Natural killer cell treated with Interleukin-12 subunit alpha and Interleukin-12 subunit beta and Interleukin-15 and Interleukin-18, amount 100 ng/mL, for 72 hours (primary cell): ENCODE data around the gene HIPK2. TPM values are rescaled to one million over a fixed set of nuclear protein-coding genes. Genes with fewer than 3 reads are reported as not detected.

Experiments used
- ATAC-seq, 2 donors: fragments of 150-1000 bp; cut with Tn5 transposase in 1 of 2; sonication (Bioruptor Pico), chemical (Tn5 transposase) in 1 of 2; 2 replicates each; pipeline ENCODE4 v1.10.0; 2021
- DNase-seq: peaks from one replicate; pipeline ENCODE4 v3.0.0; 2022; ENCODE audit warnings: low spot score
- H3K27ac Mint-ChIP-seq, 2 donors: 1 replicate in 1 of 2; 2 replicates in 1 of 2; pipeline ENCODE4 v1.8.0; 2022; ENCODE audit warnings: mixed read lengths in 2 of 2, mild to moderate bottlenecking in 1 of 2, moderate library complexity in 1 of 2
- H3K27me3 Mint-ChIP-seq, 2 donors: 1 replicate in 1 of 2; 2 replicates in 1 of 2; pipeline ENCODE4 v1.8.0; 2022; ENCODE audit warnings: mixed read lengths in 2 of 2
- H3K36me3 Mint-ChIP-seq: one replicate; pipeline ENCODE4 v1.8.0; 2022; ENCODE audit warnings: mixed read lengths
- H3K4me1 Mint-ChIP-seq, 2 donors: 1 replicate in 1 of 2; 2 replicates in 1 of 2; pipeline ENCODE4 v1.8.0; 2022; ENCODE audit warnings: low read depth in 2 of 2, mixed read lengths in 2 of 2, mild to moderate bottlenecking in 1 of 2
- H3K4me3 Mint-ChIP-seq: one replicate; pipeline ENCODE4 v1.8.0; 2022; ENCODE audit warnings: mixed read lengths
- H3K9me3 Mint-ChIP-seq: 2 replicates; pipeline ENCODE4 v1.8.0; 2022; ENCODE audit warnings: mixed read lengths
- total RNA-seq, 2 donors: library from RNA; stranded (reverse); gene quantifications; one replicate each; pipeline ENCODE4 v1.2.3, GENCODE V29; 2022

Gene HIPK2
- total RNA-seq, 2 donors from 2014 or later: 152 to 245 TPM

- peaks cover 17% of the 10 kb centered on the region for H3K36me3 Mint-ChIP-seq
- no peak for DNase-seq
- H3K9me3 Mint-ChIP-seq: no peaks in the 10 kb centered on the region
- peaks cover 81 to 93% of the 10 kb centered on the region in 2 donors for H3K4me1 Mint-ChIP-seq
- H3K27ac Mint-ChIP-seq: peak overlapping the region in 1 of 2 donors; percentile 66
- no peaks in the 10 kb centered on the region for H3K27me3 Mint-ChIP-seq
- no peak overlapping the region for H3K4me3 Mint-ChIP-seq
- ATAC-seq: no peak
Observed at GRCh38 chr7:139753081-139753692, 24.6 kb downstream of the HIPK2 start.

- Mint-ChIP-seq H3K9me3 (no peaks in the 10 kb centered on the region), H3K27me3 (no peaks in the 10 kb centered on the region), H3K27ac (peak overlapping the region in 1 of 2 donors; percentile 11), H3K4me3 (no peak overlapping the region), H3K36me3 (peaks cover 17% of the 10 kb centered on the region), H3K4me1 (peaks cover 76 to 91% of the 10 kb centered on the region in 2 donors)
- no peak for ATAC-seq
- no peak for DNase-seq
Observed at GRCh38 chr7:139752604-139753003, 25.2 kb downstream of the HIPK2 start.

GRCh38 chr7:139752148-139752547 lies 25.6 kb downstream of the HIPK2 start:
- Mint-ChIP-seq H3K4me3 (no peak overlapping the region), H3K4me1 (peaks cover 74 to 89% of the 10 kb centered on the region in 2 donors), H3K27ac (peak overlapping the region in 1 of 2 donors; percentile 11), H3K36me3 (peaks cover 17% of the 10 kb centered on the region), H3K27me3 (no peaks in the 10 kb centered on the region), H3K9me3 (no peaks in the 10 kb centered on the region)
- ATAC-seq (peak in 1 of 2 donors; percentile 5), DNase-seq (no peak)

- DNase-seq (no peak), ATAC-seq (no peak)
- Mint-ChIP-seq H3K27me3 (no peaks in the 10 kb centered on the region), H3K9me3 (no peaks in the 10 kb centered on the region), H3K4me1 (peaks cover 78 to 92% of the 10 kb centered on the region in 2 donors), H3K27ac (peak overlapping the region in 1 of 2 donors; percentile 11), H3K36me3 (peaks cover 15% of the 10 kb centered on the region), H3K4me3 (no peak overlapping the region)
Observed at GRCh38 chr7:139750459-139751095, 27.2 kb downstream of the HIPK2 start.

- Mint-ChIP-seq H3K27ac (peak overlapping the region in 1 of 2 donors; percentile 11), H3K27me3 (no peaks in the 10 kb centered on the region), H3K36me3 (peaks cover 7% of the 10 kb centered on the region), H3K4me3 (no peak overlapping the region), H3K4me1 (peaks cover 76 to 92% of the 10 kb centered on the region in 2 donors), H3K9me3 (no peaks in the 10 kb centered on the region)
- no peak for ATAC-seq
- DNase-seq: no peak
Observed at GRCh38 chr7:139749545-139749944, 28.3 kb downstream of the HIPK2 start.

- H3K36me3 Mint-ChIP-seq: peaks cover 4% of the 10 kb centered on the region
- peak overlapping the region in 1 of 2 donors; percentile 11 for H3K27ac Mint-ChIP-seq
- no peaks in the 10 kb centered on the region for H3K27me3 Mint-ChIP-seq
Observed at GRCh38 chr7:139748941-139749340, 28.9 kb downstream of the HIPK2 start.

GRCh38 chr7:139748373-139748765 lies 29.4 kb downstream of the HIPK2 start:
- H3K36me3 Mint-ChIP-seq: peaks cover 4% of the 10 kb centered on the region
- H3K27me3 Mint-ChIP-seq: no peaks in the 10 kb centered on the region
- no peaks in the 10 kb centered on the region for H3K9me3 Mint-ChIP-seq
- peak overlapping the region in 1 of 2 donors; percentile 11 for H3K27ac Mint-ChIP-seq
- H3K4me1 Mint-ChIP-seq: peaks cover 75 to 92% of the 10 kb centered on the region in 2 donors
- DNase-seq: no peak
- no peak for ATAC-seq
- no peak overlapping the region for H3K4me3 Mint-ChIP-seq

More at GRCh38 chr7:139748941-139749340, 28.9 kb downstream of the HIPK2 start:
- no peaks in the 10 kb centered on the region for H3K9me3 Mint-ChIP-seq
- H3K4me1 Mint-ChIP-seq: peaks cover 76 to 92% of the 10 kb centered on the region in 2 donors
- ATAC-seq (no peak), DNase-seq (no peak)
- no peak overlapping the region for H3K4me3 Mint-ChIP-seq

- H3K27me3 Mint-ChIP-seq: no peaks in the 10 kb centered on the region
- ATAC-seq: no peak
- H3K4me1 Mint-ChIP-seq: peaks cover 74 to 92% of the 10 kb centered on the region in 2 donors
- H3K36me3 Mint-ChIP-seq: peaks cover 4% of the 10 kb centered on the region
- no peaks in the 10 kb centered on the region for H3K9me3 Mint-ChIP-seq
- no peak overlapping the region for H3K4me3 Mint-ChIP-seq
- H3K27ac Mint-ChIP-seq: peak overlapping the region in 1 of 2 donors; percentile 11
- DNase-seq: no peak
Observed at GRCh38 chr7:139747662-139748372, 30.0 kb downstream of the HIPK2 start.

- Mint-ChIP-seq H3K9me3 (no peaks in the 10 kb centered on the region), H3K4me1 (peaks cover 69 to 88% of the 10 kb centered on the region in 2 donors), H3K27ac (peak overlapping the region in 1 of 2 donors; percentile 35), H3K27me3 (no peaks in the 10 kb centered on the region), H3K36me3 (peaks cover 4% of the 10 kb centered on the region), H3K4me3 (no peak overlapping the region)
- no peak for DNase-seq
- no peak for ATAC-seq
Observed at GRCh38 chr7:139746652-139747051, 31.1 kb downstream of the HIPK2 start.

GRCh38 chr7:139745678-139746143 lies 32.1 kb downstream of the HIPK2 start:
- no peaks in the 10 kb centered on the region for H3K27me3 Mint-ChIP-seq
- DNase-seq (no peak), ATAC-seq (no peak)
- peaks cover 4% of the 10 kb centered on the region for H3K36me3 Mint-ChIP-seq
- H3K4me1 Mint-ChIP-seq: peaks cover 66 to 87% of the 10 kb centered on the region in 2 donors
- peak overlapping the region; percentile 35 to 41 for H3K27ac Mint-ChIP-seq
- no peak overlapping the region for H3K4me3 Mint-ChIP-seq
- H3K9me3 Mint-ChIP-seq: no peaks in the 10 kb centered on the region

GRCh38 chr7:139744768-139745677 lies 32.8 kb downstream of the HIPK2 start:
- no peak overlapping the region for H3K4me3 Mint-ChIP-seq
- peak overlapping the region; percentile 41 to 43 for H3K27ac Mint-ChIP-seq
- peaks cover 64 to 84% of the 10 kb centered on the region in 2 donors for H3K4me1 Mint-ChIP-seq
- no peaks in the 10 kb centered on the region for H3K27me3 Mint-ChIP-seq
- DNase-seq: no peak
- no peaks in the 10 kb centered on the region for H3K9me3 Mint-ChIP-seq
- H3K36me3 Mint-ChIP-seq: peaks cover 3% of the 10 kb centered on the region
- ATAC-seq: no peak

- Mint-ChIP-seq H3K9me3 (no peaks in the 10 kb centered on the region), H3K36me3 (no peaks in the 10 kb centered on the region), H3K4me3 (no peak overlapping the region), H3K27me3 (no peaks in the 10 kb centered on the region), H3K27ac (peak overlapping the region in 1 of 2 donors; percentile 43), H3K4me1 (peaks cover 61 to 81% of the 10 kb centered on the region in 2 donors)
- DNase-seq: no peak
- no peak for ATAC-seq
Observed at GRCh38 chr7:139743967-139744767, 33.6 kb downstream of the HIPK2 start.
